IMR-90 (cell line): ENCODE data around the gene SLC4A1. TPM values are rescaled to one million over a fixed set of nuclear protein-coding genes. Genes with fewer than 3 reads are reported as not detected.

ENCODE experiments used
- ATAC-seq: fragments of 200-7000 bp; cut with Tn5 transposase; 2 replicates; pipeline ENCODE4 v1.9.1; 2020; ENCODE audit warnings: low read depth, mild to moderate bottlenecking, moderate library complexity
- BruUV-seq: library from RNA; stranded (reverse); fragments of 400-500 nt; replicated peaks from 2 replicates; lab custom pipeline; 2021; lab: Mats Ljungman, UMichigan
- CTCF ChIA-PET: fragments of 300-600 bp; formaldehyde crosslinking; extraction: SDS; loops from one replicate; lab custom pipeline; 2021; ENCODE audit warnings: antibody characterized with exemption; lab: Yijun Ruan, JAX
- POLR2A ChIA-PET: fragments of 300-600 bp; sonication (Branson Sonifier 250); formaldehyde crosslinking; loops from one replicate; lab custom pipeline; 2022; ENCODE audit warnings: antibody characterized with exemption; ENCODE audit not compliant: unreplicated experiment; lab: Charles Lee
- DNase-seq: peaks from one replicate; pipeline ENCODE4 v3.0.0; 2013
- H2AFZ ChIP-seq: replicated peaks from 2 replicates; pipeline ENCODE3; 2013; ENCODE audit warnings: low read length, mild to moderate bottlenecking; ENCODE audit not compliant: poor library complexity
- H2AK5ac ChIP-seq: 2 replicates; pipeline ENCODE4 v1.6.1; 2013; ENCODE audit warnings: low read depth, low read length, inconsistent platforms
- H2AK9ac ChIP-seq: replicated peaks from 2 replicates; pipeline ENCODE3; 2013; ENCODE audit warnings: mild to moderate bottlenecking, low read depth, low read length, moderate library complexity; ENCODE audit not compliant: poor library complexity
- H2BK120ac ChIP-seq: 2 replicates; pipeline ENCODE4 v1.6.1; 2013; ENCODE audit warnings: low read depth, low read length, inconsistent platforms
- H2BK15ac ChIP-seq: 3 replicates; pipeline ENCODE4 v1.6.1; 2013; ENCODE audit warnings: low read depth, low read length, inconsistent platforms
- H2BK20ac ChIP-seq: 2 replicates; pipeline ENCODE4 v1.6.1; 2013; ENCODE audit warnings: low read depth, mild to moderate bottlenecking, inconsistent platforms, low read length, moderate library complexity
- H2BK5ac ChIP-seq: 2 replicates; pipeline ENCODE4 v1.6.1; 2013; ENCODE audit warnings: mild to moderate bottlenecking, low read depth, low read length, inconsistent platforms; ENCODE audit not compliant: poor library complexity, severe bottlenecking
- H3K14ac ChIP-seq: replicated peaks from 2 replicates; pipeline ENCODE4 v1.6.1; 2013; ENCODE audit warnings: low read depth, low read length, inconsistent platforms
- H3K18ac ChIP-seq: 2 replicates; pipeline ENCODE4 v1.6.1; 2013; ENCODE audit warnings: low read depth, low read length, control low read depth
- H3K23ac ChIP-seq: 2 replicates; pipeline ENCODE4 v1.6.1; 2013; ENCODE audit warnings: low read depth, low read length, inconsistent platforms
- H3K27ac ChIP-seq: 2 replicates; pipeline ENCODE4 v1.5.1; 2013; ENCODE audit warnings: mild to moderate bottlenecking, control low read depth, low read length; ENCODE audit not compliant: insufficient read depth
- H3K27me3 ChIP-seq: 2 replicates; pipeline ENCODE4 v1.6.1; 2013; ENCODE audit warnings: low read length; ENCODE audit not compliant: control insufficient read depth, insufficient read depth
- H3K36me3 ChIP-seq: 2 replicates; pipeline ENCODE4 v1.6.1; 2013; ENCODE audit warnings: low read length, mixed read lengths; ENCODE audit not compliant: control insufficient read depth, insufficient read depth
- H3K4ac ChIP-seq: 2 replicates; pipeline ENCODE4 v1.6.1; 2013; ENCODE audit warnings: low read depth, low read length, inconsistent platforms
- H3K4me1 ChIP-seq: 2 replicates; pipeline ENCODE4 v1.6.1; 2013; ENCODE audit warnings: low read length, mixed read lengths; ENCODE audit not compliant: control insufficient read depth, insufficient read depth
- H3K4me2 ChIP-seq: 2 replicates; pipeline ENCODE4 v1.6.1; 2013; ENCODE audit warnings: low read depth, mild to moderate bottlenecking, control low read depth, low read length, moderate library complexity
- H3K4me3 ChIP-seq: 2 replicates; pipeline ENCODE4 v1.5.1; 2013; ENCODE audit warnings: low read depth, mild to moderate bottlenecking, control low read depth, low read length, moderate library complexity; ENCODE audit not compliant: insufficient read depth
- H3K56ac ChIP-seq: 2 replicates; pipeline ENCODE4 v1.6.1; 2013; ENCODE audit warnings: low read length, inconsistent platforms; ENCODE audit not compliant: insufficient read depth; ENCODE audit errors: extremely low read depth
- H3K79me1 ChIP-seq, 2 experiments: 2 replicates each; pipeline ENCODE4 v1.6.1; 2013; ENCODE audit warnings: low read length in 2 of 2, inconsistent platforms in 1 of 2, low read depth in 1 of 2
- H3K9ac ChIP-seq: 2 replicates; pipeline ENCODE4 v1.6.1; 2013; ENCODE audit warnings: low read depth, low read length, control low read depth
- H3K9me1 ChIP-seq: 2 replicates; pipeline ENCODE4 v1.6.1; 2013; ENCODE audit warnings: low read length, inconsistent platforms; ENCODE audit not compliant: insufficient read depth
- H3K9me3 ChIP-seq: 2 replicates; pipeline ENCODE4 v1.6.1; 2013; ENCODE audit warnings: low read length; ENCODE audit not compliant: control insufficient read depth, insufficient read depth
- H4K20me1 ChIP-seq: 2 replicates; pipeline ENCODE4 v1.6.1; 2013; ENCODE audit warnings: low read length, inconsistent platforms; ENCODE audit not compliant: insufficient read depth
- H4K5ac ChIP-seq: 2 replicates; pipeline ENCODE4 v1.6.1; 2013; ENCODE audit warnings: mild to moderate bottlenecking, low read depth, low read length, control low read depth
- H4K8ac ChIP-seq, 2 experiments: 2 replicates each; pipeline ENCODE4 v1.6.1; 2013; ENCODE audit warnings: low read depth in 2 of 2, low read length in 2 of 2, control low read depth in 1 of 2, inconsistent platforms in 1 of 2
- H4K91ac ChIP-seq: 2 replicates; pipeline ENCODE4 v1.6.1; 2013; ENCODE audit warnings: low read depth, low read length, inconsistent platforms; ENCODE audit not compliant: insufficient read depth
- BHLHE40 ChIP-seq: fragments of 150-350 bp; IDR thresholded peaks from 2 replicates; pipeline ENCODE4 v1.6.1; 2016; ENCODE audit warnings: mild to moderate bottlenecking, low read depth, low read length
- CEBPB ChIP-seq: IDR thresholded peaks from 2 replicates; pipeline ENCODE4 v1.6.1; 2012; ENCODE audit warnings: low read depth, low read length, improper control_type of control experiment
- CHD1 ChIP-seq: IDR thresholded peaks from 2 replicates; pipeline ENCODE4 v1.6.1; 2012; ENCODE audit warnings: low read depth, low read length, improper control_type of control experiment
- FOS ChIP-seq: fragments of 150-350 bp; IDR thresholded peaks from 2 replicates; pipeline ENCODE4 v1.6.1; 2016; ENCODE audit warnings: low read depth, low read length
- MAFK ChIP-seq: IDR thresholded peaks from 2 replicates; pipeline ENCODE4 v1.6.1; 2012; ENCODE audit warnings: low read depth, low read length, improper control_type of control experiment
- MAZ ChIP-seq: IDR thresholded peaks from 2 replicates; pipeline ENCODE4 v1.6.1; 2012; ENCODE audit warnings: low read depth, mild to moderate bottlenecking, low read length, improper control_type of control experiment, moderate library complexity, borderline replicate concordance
- MXI1 ChIP-seq: IDR thresholded peaks from 2 replicates; pipeline ENCODE4 v1.6.1; 2012; ENCODE audit warnings: low read depth, mild to moderate bottlenecking, low read length, moderate library complexity, borderline replicate concordance
- NFE2L2 ChIP-seq: fragments of 150-350 bp; IDR thresholded peaks from 2 replicates; pipeline ENCODE4 v1.6.1; 2016; ENCODE audit warnings: low read depth, mild to moderate bottlenecking, low read length
- POLR2A ChIP-seq: IDR thresholded peaks from 2 replicates; pipeline ENCODE4 v1.6.1; 2012; ENCODE audit warnings: mild to moderate bottlenecking, low read depth, low read length
- RFX5 ChIP-seq: IDR thresholded peaks from 2 replicates; pipeline ENCODE4 v1.8.0; 2012; ENCODE audit warnings: low read depth, mild to moderate bottlenecking, low read length, moderate library complexity
- SMC3 ChIP-seq: fragments of 150-350 bp; IDR thresholded peaks from 2 replicates; pipeline ENCODE4 v1.6.1; 2016; ENCODE audit warnings: low read depth, mild to moderate bottlenecking, antibody characterized with exemption, low read length, moderate library complexity
- USF2 ChIP-seq: fragments of 150-350 bp; IDR thresholded peaks from 2 replicates; pipeline ENCODE4 v1.6.1; 2017; ENCODE audit warnings: mild to moderate bottlenecking, antibody characterized with exemption, low read length, low read depth
- WGBS, 2 experiments: methylation state at CpG; one replicate each; pipeline versions ENCODE4 v1.1.5 to v1.1.7; 2013; ENCODE audit warnings: missing lambda C conversion rate in 2 of 2; ENCODE audit not compliant: insufficient read length in 1 of 2; ENCODE audit errors: extremely low coverage in 2 of 2; 5-methylcytosine and 5-hydroxymethylcytosine counted together
- dilution Hi-C: fragments of 300-500 bp; cut with HindIII; formaldehyde crosslinking; loops from one replicate; pipeline ENCODE4 v1.14.3; 2018; ENCODE audit warnings: low sequenced_read_pairs; ENCODE audit not compliant: unreplicated experiment
- in situ Hi-C: fragments of 300-500 bp; cut with MboI; formaldehyde crosslinking; loops from 3 replicates; pipeline ENCODE4 v1.14.3; 2019; ENCODE audit warnings: low sequenced_read_pairs, inconsistent platforms, mixed read lengths
- intact Hi-C: fragments of 100-400 bp; cut with micrococcal nuclease; formaldehyde crosslinking; loops from 2 replicates; pipeline ENCODE4 v1.10.0; 2022
- polyA plus RNA-seq, 3 experiments: library from polyadenylated mRNA; depleted of rRNA; stranded (reverse); fragments of >200 nt; gene quantifications; 2 replicates each; pipeline ENCODE4 v1.2.3, GENCODE V29; 2012; ENCODE audit warnings: low replicate concordance in 1 of 3
- total RNA-seq: library from RNA; depleted of rRNA; stranded (reverse); fragments of >200 nt; gene quantifications from 2 replicates; pipeline ENCODE4 v1.2.3, GENCODE V29; 2012
- TF ChIP-seq, protein P1 (sequence below): conservative IDR thresholded peaks from 2 replicates; pipeline ENCODE4 v1.5.1; 2012; ENCODE audit warnings: mild to moderate bottlenecking, low read depth, low read length, improper control_type of control experiment
- TF ChIP-seq, protein P2 (sequence below): fragments of 150-350 bp; IDR thresholded peaks from 2 replicates; pipeline ENCODE4 v1.6.1; 2016; ENCODE audit warnings: low read depth, mild to moderate bottlenecking, low read length, moderate library complexity, borderline replicate concordance

SLC4A1 gene
- total and polyA plus RNA-seq, 2 of the 4 experiments (the other 2 are of a cell fraction) = not detected

GRCh38 chr17:44203731-44204440 is 64.0 kb downstream of the SLC4A1 start:
- Histone ChIP-seq H3K14ac (0 out of 2 replicates have a peak overlapping the region, but pooled peaks have one; percentile 17), H2AK5ac (peak overlapping the region; percentile 71), H3K9me1 (peaks cover 26% of the 10 kb centered on the region), H3K4ac (peak overlapping the region; percentile 20; the same call in 1 of the 2 replicates), H3K27me3 (no peaks in the 10 kb centered on the region), H4K91ac (no peak overlapping the region), H3K79me1 (peaks cover 8 to 44% of the 10 kb centered on the region in 2 experiments; a peak in 3 of 4 replicates), H3K56ac (no peak overlapping the region), H3K36me3 (peaks cover 22% of the 10 kb centered on the region), H3K18ac (no peak overlapping the region), H2BK15ac (no peak overlapping the region), H3K9ac (no peak overlapping the region), H4K20me1 (peaks cover 16% of the 10 kb centered on the region; the same call in 1 of the 2 replicates), H2AFZ (peak overlapping the region; percentile 67), H4K5ac (0 out of 2 replicates have a peak overlapping the region, but pooled peaks have one; percentile 10), H4K8ac (0 out of 4 replicates have a peak overlapping the region, but pooled peaks of 1 of the 2 experiments have one; percentile 29), H3K27ac (no peak overlapping the region), H3K4me2 (no peak overlapping the region), H2BK20ac (no peak overlapping the region), H3K9me3 (no peaks in the 10 kb centered on the region), H2BK5ac (peak overlapping the region; percentile 4), H3K4me3 (no peak overlapping the region), H3K23ac (no peak overlapping the region; the same call in 1 of the 2 replicates), H2AK9ac (no peak overlapping the region), H2BK120ac (no peak overlapping the region), H3K4me1 (peaks cover 19% of the 10 kb centered on the region)
- ChIA-PET POLR2A (no interaction called here), CTCF (interaction anchor here (0.9 kb wide), 1 partner anchor 159 kb away, joined by 3 read pairs; no protein-coding TSS in a partner anchor)
- WGBS, 2 experiments = 49% methylated on average over 7 of the region's 9 CpGs; no CpG with 5 or more reads in 1 of the 2 experiments
- BruUV-seq = no TSS peak
- intact Hi-C loops (loop anchor here (5.0 kb wide), 3 partner anchors 123 to 318 kb away; partner anchors contain the start of gene GRN), dilution Hi-C loops (no loop called here), in situ Hi-C loops (loop anchor here (25.0 kb wide), 2 partner anchors 308 to 433 kb away; partner anchors contain the start of gene GPATCH8)
- ATAC-seq (no peak), DNase-seq (peak; percentile 31)
- no peak for TF ChIP-seq POLR2A
- TF ChIP-seq CHD1 = no peak
- TF ChIP-seq MXI1 = no peak
- no peak for TF ChIP-seq BHLHE40
- TF ChIP-seq SMC3 = peak; percentile 30; the same call in 1 of the 2 replicates
- TF ChIP-seq NFE2L2 = no peak
- TF ChIP-seq MAFK = no peak
- TF ChIP-seq MAZ = no peak
- no peak for TF ChIP-seq FOS
- TF ChIP-seq, protein P1, sequence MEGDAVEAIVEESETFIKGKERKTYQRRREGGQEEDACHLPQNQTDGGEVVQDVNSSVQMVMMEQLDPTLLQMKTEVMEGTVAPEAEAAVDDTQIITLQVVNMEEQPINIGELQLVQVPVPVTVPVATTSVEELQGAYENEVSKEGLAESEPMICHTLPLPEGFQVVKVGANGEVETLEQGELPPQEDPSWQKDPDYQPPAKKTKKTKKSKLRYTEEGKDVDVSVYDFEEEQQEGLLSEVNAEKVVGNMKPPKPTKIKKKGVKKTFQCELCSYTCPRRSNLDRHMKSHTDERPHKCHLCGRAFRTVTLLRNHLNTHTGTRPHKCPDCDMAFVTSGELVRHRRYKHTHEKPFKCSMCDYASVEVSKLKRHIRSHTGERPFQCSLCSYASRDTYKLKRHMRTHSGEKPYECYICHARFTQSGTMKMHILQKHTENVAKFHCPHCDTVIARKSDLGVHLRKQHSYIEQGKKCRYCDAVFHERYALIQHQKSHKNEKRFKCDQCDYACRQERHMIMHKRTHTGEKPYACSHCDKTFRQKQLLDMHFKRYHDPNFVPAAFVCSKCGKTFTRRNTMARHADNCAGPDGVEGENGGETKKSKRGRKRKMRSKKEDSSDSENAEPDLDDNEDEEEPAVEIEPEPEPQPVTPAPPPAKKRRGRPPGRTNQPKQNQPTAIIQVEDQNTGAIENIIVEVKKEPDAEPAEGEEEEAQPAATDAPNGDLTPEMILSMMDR = peak; percentile 66
- TF ChIP-seq, protein P2, sequence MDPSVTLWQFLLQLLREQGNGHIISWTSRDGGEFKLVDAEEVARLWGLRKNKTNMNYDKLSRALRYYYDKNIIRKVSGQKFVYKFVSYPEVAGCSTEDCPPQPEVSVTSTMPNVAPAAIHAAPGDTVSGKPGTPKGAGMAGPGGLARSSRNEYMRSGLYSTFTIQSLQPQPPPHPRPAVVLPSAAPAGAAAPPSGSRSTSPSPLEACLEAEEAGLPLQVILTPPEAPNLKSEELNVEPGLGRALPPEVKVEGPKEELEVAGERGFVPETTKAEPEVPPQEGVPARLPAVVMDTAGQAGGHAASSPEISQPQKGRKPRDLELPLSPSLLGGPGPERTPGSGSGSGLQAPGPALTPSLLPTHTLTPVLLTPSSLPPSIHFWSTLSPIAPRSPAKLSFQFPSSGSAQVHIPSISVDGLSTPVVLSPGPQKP = no peak
- TF ChIP-seq USF2 = no peak
- TF ChIP-seq CEBPB = peak; percentile 87
- no peak for TF ChIP-seq RFX5
